ENCODE measurements around the gene PPFIA1. TPM values are rescaled to one million over a fixed set of nuclear protein-coding genes. Genes with fewer than 3 reads are reported as not detected.

Gene PPFIA1
- total RNA-seq, 1 experiment from 2014 or later: 63.4 TPM

DNA sequence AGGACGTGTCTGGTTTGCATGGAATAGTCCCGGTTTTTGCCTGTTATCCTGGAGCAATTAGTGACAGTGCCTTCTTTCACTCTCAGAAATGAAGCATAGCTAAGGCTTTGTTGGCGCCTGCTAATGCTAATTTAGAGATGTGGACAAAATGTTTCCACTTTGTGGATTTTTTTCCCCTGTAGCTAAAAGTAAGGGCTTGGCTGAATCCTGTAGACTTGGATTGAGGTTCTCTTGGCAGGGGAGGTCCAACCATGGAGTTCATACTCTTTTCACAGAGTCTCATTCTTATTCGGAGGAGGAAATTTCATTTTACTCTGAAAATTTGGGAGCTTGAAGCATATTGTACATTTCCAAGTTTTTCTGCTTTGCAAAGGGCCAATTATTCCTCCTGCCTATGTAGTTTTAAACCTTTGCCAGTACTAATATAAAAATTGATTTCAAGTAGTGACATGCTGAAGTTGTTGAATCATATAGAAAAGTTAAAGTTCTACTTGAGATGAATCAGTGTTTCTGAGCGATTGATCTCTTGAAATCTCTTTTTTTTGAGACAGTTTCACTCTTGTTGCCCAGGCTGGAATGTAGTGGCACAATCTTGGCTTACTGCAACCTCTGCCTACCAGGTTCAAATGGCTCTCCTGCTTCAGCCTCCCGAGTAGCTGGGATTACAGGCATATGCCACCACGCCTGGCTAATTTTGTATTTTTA lies 20.0 kb downstream of the PPFIA1 start:
- H4K20me1 ChIP-seq (ENCODE audit: control insufficient read depth, insufficient read depth, insufficient read length): no peaks in the 10 kb centered on the region
- no peak overlapping the region for H4K8ac ChIP-seq (replicated peaks; ENCODE audit: insufficient read length, low read depth, low read length)
- Mint-ChIP-seq H3K4me3 (no peak overlapping the region), H3K27ac (no peak overlapping the region), H3K9me3 (peaks cover 4 to 5% of the 10 kb centered on the region in 2 experiments; a peak in 2 of 5 replicates), H3K4me1 (peaks cover 0 to 3% of the 10 kb centered on the region in 2 experiments; a peak in 2 of 4 replicates), H3K27me3 (ENCODE audit: low read depth) (no peaks in the 10 kb centered on the region), H3K36me3 (ENCODE audit: insufficient read depth in 1 of 3, low read depth in 3 of 3) (peaks cover 51 to 76% (median 59%) of the 10 kb centered on the region in 3 experiments)
- no CpG with 5 or more reads among the region's 7 CpGs for WGBS (ENCODE audit: extremely low coverage, insufficient read length, low lambda C conversion rate)
- no peak overlapping the region for H4K91ac ChIP-seq (ENCODE audit: insufficient read length, low read depth, low read length)
- H3K4me1 ChIP-seq (ENCODE audit: insufficient read depth, low read length): no peaks in the 10 kb centered on the region
- no peak overlapping the region for H4K5ac ChIP-seq (ENCODE audit: insufficient read length, low read depth, low read length)
- H3K27ac ChIP-seq (ENCODE audit: insufficient read length, low read depth, low read length): no peak overlapping the region
- H2BK5ac ChIP-seq (ENCODE audit: insufficient read length, low read length): no peak overlapping the region
- no peak overlapping the region for H3K23ac ChIP-seq (ENCODE audit: insufficient read length, low read depth, low read length)
- H3K4me2 ChIP-seq (ENCODE audit: insufficient read depth, insufficient read length, low read length): no peak overlapping the region
- H3K4ac ChIP-seq (ENCODE audit: low read depth, low read length): no peak overlapping the region
- no peak overlapping the region for H2BK12ac ChIP-seq (ENCODE audit: insufficient read length, low read depth, low read length)
- no peak overlapping the region for H3K14ac ChIP-seq (ENCODE audit: insufficient read depth, low read length)
- no peak overlapping the region for H2BK20ac ChIP-seq (ENCODE audit: low read depth, low read length, poor library complexity, severe bottlenecking)
- no peak overlapping the region for H2AK5ac ChIP-seq (ENCODE audit: insufficient read length, low read length)
- no peak overlapping the region for H3K18ac ChIP-seq (ENCODE audit: insufficient read length, low read depth, low read length)
- no peak overlapping the region for H2BK120ac ChIP-seq (ENCODE audit: low read depth, low read length, poor library complexity, severe bottlenecking)
- DNase-seq: no peak
- no peak overlapping the region for H2AFZ ChIP-seq (ENCODE audit: low read length)
- H3K79me2 ChIP-seq (ENCODE audit: insufficient read depth, low read length): peaks cover 4% of the 10 kb centered on the region; the same call in 1 of the 2 replicates
- H3K23me2 ChIP-seq (ENCODE audit: insufficient read length, low read depth, low read length, poor library complexity, severe bottlenecking): no peaks in the 10 kb centered on the region
- H3T11ph ChIP-seq (ENCODE audit: low read length): no peak overlapping the region
- no peaks in the 10 kb centered on the region for H3K27me3 ChIP-seq (ENCODE audit: insufficient read depth, low read length)
- H3K9ac ChIP-seq (ENCODE audit: extremely low read depth, insufficient read length, low read length): no peak overlapping the region
- H3K56ac ChIP-seq (ENCODE audit: insufficient read length, low read depth, low read length): no peak overlapping the region
- no peaks in the 10 kb centered on the region for H3K9me3 ChIP-seq (ENCODE audit: control insufficient read depth, low read depth, low read length)
- peaks cover 18% of the 10 kb centered on the region for H3K79me1 ChIP-seq (ENCODE audit: insufficient read depth, low read depth, low read length, poor library complexity, severe bottlenecking)
- H2BK15ac ChIP-seq (ENCODE audit: low read depth, low read length): no peak overlapping the region
- TF ChIP-seq, protein P1, sequence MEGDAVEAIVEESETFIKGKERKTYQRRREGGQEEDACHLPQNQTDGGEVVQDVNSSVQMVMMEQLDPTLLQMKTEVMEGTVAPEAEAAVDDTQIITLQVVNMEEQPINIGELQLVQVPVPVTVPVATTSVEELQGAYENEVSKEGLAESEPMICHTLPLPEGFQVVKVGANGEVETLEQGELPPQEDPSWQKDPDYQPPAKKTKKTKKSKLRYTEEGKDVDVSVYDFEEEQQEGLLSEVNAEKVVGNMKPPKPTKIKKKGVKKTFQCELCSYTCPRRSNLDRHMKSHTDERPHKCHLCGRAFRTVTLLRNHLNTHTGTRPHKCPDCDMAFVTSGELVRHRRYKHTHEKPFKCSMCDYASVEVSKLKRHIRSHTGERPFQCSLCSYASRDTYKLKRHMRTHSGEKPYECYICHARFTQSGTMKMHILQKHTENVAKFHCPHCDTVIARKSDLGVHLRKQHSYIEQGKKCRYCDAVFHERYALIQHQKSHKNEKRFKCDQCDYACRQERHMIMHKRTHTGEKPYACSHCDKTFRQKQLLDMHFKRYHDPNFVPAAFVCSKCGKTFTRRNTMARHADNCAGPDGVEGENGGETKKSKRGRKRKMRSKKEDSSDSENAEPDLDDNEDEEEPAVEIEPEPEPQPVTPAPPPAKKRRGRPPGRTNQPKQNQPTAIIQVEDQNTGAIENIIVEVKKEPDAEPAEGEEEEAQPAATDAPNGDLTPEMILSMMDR (conservative IDR thresholded peaks at IDR 0.05): no peak

Measured in H9 (cell line).